K562 (cell line): ENCODE results near the gene DAPK1. TPM values are rescaled to one million over a fixed set of nuclear protein-coding genes. Genes with fewer than 3 reads are reported as not detected.

ENCODE experiments used
- ATAC-seq: fragments of 200-7000 bp; cut with Tn5 transposase; 3 replicates; pipeline ENCODE4 v1.9.1; 2020; ENCODE audit warnings: moderate library complexity
- BruUV-seq: library from RNA; stranded (reverse); fragments of 400-500 nt; replicated peaks from 2 replicates; lab custom pipeline; 2021; lab: Mats Ljungman, UMichigan
- CTCF ChIA-PET: fragments of 300-600 bp; formaldehyde crosslinking; extraction: SDS; loops from one replicate; lab custom pipeline; 2021; ENCODE audit warnings: low intra/inter-chr PET ratio; lab: Yijun Ruan, JAX
- POLR2A ChIA-PET: fragments of 300-600, 350-650 bp; sonication (Branson Sonifier 250); formaldehyde crosslinking; extraction: SDS; loops from one replicate; lab custom pipeline; 2021; ENCODE audit warnings: antibody characterized with exemption, inconsistent platforms; lab: Yijun Ruan, JAX
- DNase-seq, 4 experiments: peaks; one replicate each; pipeline versions ENCODE4 v3.0.0 to v3.0.0-alpha.2; 2011 to 2018; ENCODE audit warnings: low spot score in 3 of 4, mixed read lengths in 3 of 4; ENCODE audit errors: extremely low read depth in 1 of 4
- FAIRE-seq: peaks from 2 replicates; lab custom pipeline; 2011; peaks lifted over from hg19 to GRCh38; lab: Jason Lieb, UNC
- H2AFZ ChIP-seq: 2 replicates; pipeline ENCODE4 v1.6.0; 2011; ENCODE audit warnings: low read depth, low read length, control low read depth, inconsistent platforms
- H3K27ac ChIP-seq: fragments of 200-600 bp; 3 replicates; pipeline ENCODE4 v1.8.0; 2011; ENCODE audit warnings: low read depth, mild to moderate bottlenecking, control low read depth, inconsistent platforms, low read length, moderate library complexity, mixed read lengths; ENCODE audit errors: extremely low read depth
- H3K27me3 ChIP-seq, 2 experiments: fragments of 300-600 bp in 1 of 2; 2 replicates in 1 of 2; 3 replicates in 1 of 2; pipeline versions ENCODE4 v1.6.0 to v1.8.0; 2011; ENCODE audit warnings: inconsistent platforms in 2 of 2, low read length in 2 of 2, mild to moderate bottlenecking in 1 of 2, mixed read lengths in 1 of 2, moderate library complexity in 1 of 2; ENCODE audit not compliant: control insufficient read depth in 2 of 2, insufficient read depth in 2 of 2
- H3K36me3 ChIP-seq: fragments of 300-600 bp; 3 replicates; pipeline ENCODE4 v1.8.0; 2011; ENCODE audit warnings: mild to moderate bottlenecking, low read length, inconsistent platforms; ENCODE audit not compliant: control insufficient read depth, insufficient read depth
- H3K4me1 ChIP-seq, 2 experiments: fragments of 200-600 bp in 1 of 2; replicated peaks in 1 of 2; 2 replicates in 1 of 2; 3 replicates in 1 of 2; pipeline versions ENCODE4 v1.5.1 to v1.8.0; 2011; ENCODE audit warnings: inconsistent platforms in 2 of 2, low read length in 2 of 2, mild to moderate bottlenecking in 1 of 2, mixed read lengths in 1 of 2, moderate library complexity in 1 of 2; ENCODE audit not compliant: control insufficient read depth in 2 of 2, insufficient read depth in 2 of 2
- H3K4me2 ChIP-seq: 2 replicates; pipeline ENCODE4 v1.6.1; 2011; ENCODE audit warnings: low read length, control low read depth, inconsistent platforms, mixed read lengths; ENCODE audit not compliant: insufficient read depth
- H3K4me3 ChIP-seq: fragments of 200-600 bp; sonication (generic), shearing (Covaris generic); 2 replicates; pipeline ENCODE4 v1.5.1; 2016; ENCODE audit warnings: control low read depth, inconsistent platforms
- H3K79me2 ChIP-seq: fragments of 200-600 bp; 3 replicates; pipeline ENCODE4 v1.8.0; 2011; ENCODE audit warnings: low read length, inconsistent platforms; ENCODE audit not compliant: control insufficient read depth, insufficient read depth
- H3K9ac ChIP-seq, 2 experiments: 2 replicates each; pipeline versions ENCODE4 v1.6.0 to v1.6.1; 2011; ENCODE audit warnings: low read depth in 2 of 2, low read length in 2 of 2, control low read depth in 1 of 2, inconsistent platforms in 1 of 2, mild to moderate bottlenecking in 1 of 2, mixed read lengths in 1 of 2; ENCODE audit not compliant: insufficient read depth in 1 of 2
- H3K9me1 ChIP-seq: one replicate; pipeline ENCODE4 v1.6.0; 2011; ENCODE audit warnings: inconsistent platforms, mild to moderate bottlenecking, low read length, moderate library complexity; ENCODE audit not compliant: control insufficient read depth, insufficient read depth
- H3K9me3 ChIP-seq: replicated peaks from 2 replicates; pipeline ENCODE4 v1.5.1; 2011; ENCODE audit warnings: low read depth, low read length, inconsistent platforms; ENCODE audit not compliant: control insufficient read depth, insufficient read depth
- H4K20me1 ChIP-seq: replicated peaks from 2 replicates; pipeline ENCODE4 v1.6.1; 2011; ENCODE audit warnings: low read length, inconsistent platforms, mixed read lengths; ENCODE audit not compliant: control insufficient read depth, insufficient read depth
- ARID4B ChIP-seq: sonication (generic); formaldehyde crosslinking; IDR thresholded peaks from 2 replicates; pipeline ENCODE4 v1.8.0; 2022; ENCODE audit warnings: mild to moderate bottlenecking, missing genetic modification reagents
- GTF3C2 ChIP-seq: IDR thresholded peaks from 3 replicates; pipeline ENCODE4 v1.6.1; 2011; ENCODE audit warnings: borderline replicate concordance, mild to moderate bottlenecking, moderate library complexity; ENCODE audit not compliant: insufficient read length; ENCODE audit errors: extremely low read depth
- HINFP ChIP-seq: fragments of 450-650 bp; conservative IDR thresholded peaks from 2 replicates; pipeline ENCODE4 v1.6.1; 2016; ENCODE audit warnings: missing genetic modification characterization, low read depth, mild to moderate bottlenecking, control low read depth, missing compliant biosample characterization
- HNRNPH1 ChIP-seq: fragments of 200-400 bp; formaldehyde crosslinking; optimal IDR thresholded peaks from 2 replicates; pipeline ENCODE3; 2017; ENCODE audit warnings: low read depth, mild to moderate bottlenecking, low read length, moderate library complexity
- NEUROD1 ChIP-seq: fragments of 150-350 bp; IDR thresholded peaks from 2 replicates; pipeline ENCODE4 v1.6.1; 2014; ENCODE audit warnings: borderline replicate concordance, low read length, low read depth; ENCODE audit not compliant: partially characterized antibody
- SMAD3 ChIP-seq: fragments of 450-650 bp; formaldehyde crosslinking; conservative IDR thresholded peaks from 2 replicates; pipeline ENCODE4 v1.4.0; 2020; ENCODE audit warnings: mild to moderate bottlenecking
- SMARCA4 ChIP-seq: fragments of 450-650 bp; IDR thresholded peaks from 2 replicates; pipeline ENCODE4 v1.6.1; 2016
- ZNF57 ChIP-seq: fragments of 450-650 bp; formaldehyde crosslinking; IDR thresholded peaks from 2 replicates; pipeline ENCODE4 v1.4.0; 2020; ENCODE audit warnings: mild to moderate bottlenecking, moderate library complexity
- WGBS: fragments of 100-300 bp; shearing (Covaris generic); methylation state at CpG from one replicate; pipeline ENCODE4 v1.1.6; 2016; ENCODE audit warnings: low coverage, mixed read lengths; ENCODE audit not compliant: insufficient coverage; ENCODE audit errors: missing lambda C conversion rate; 5-methylcytosine and 5-hydroxymethylcytosine counted together
- in situ Hi-C: fragments of 300-500 bp; cut with MboI; formaldehyde crosslinking; loops from 4 replicates; pipeline ENCODE4 v1.15.0; 2018; ENCODE audit warnings: inconsistent platforms, mixed read lengths
- intact Hi-C: fragments of 100-400 bp; cut with micrococcal nuclease; formaldehyde crosslinking; loops from 2 replicates; pipeline ENCODE4 v1.14.2; 2022
- polyA plus RNA-seq, 8 experiments: library from polyadenylated mRNA; depleted of rRNA in 4 of 8; stranded (reverse) in 5 of 8; unstranded in 3 of 8; fragments of >200 nt; fragmentation: Nextera tagmentation in 2 of 8; fragmentation: Illumina TruSeq in 1 of 8; extraction: Ambion mirVana in 2 of 8; extraction: Trizol in 1 of 8; gene quantifications; 2 replicates each; pipeline versions ENCODE4 v1.2.1 to v1.2.3, GENCODE V29; 2011 to 2014; ENCODE audit warnings: inconsistent platforms in 1 of 8, missing spikeins in 1 of 8
- total RNA-seq, 7 experiments: library from RNA; depleted of rRNA in 6 of 7; stranded (reverse); fragments of >200 nt in 6 of 7; fragmentation: Illumina TruSeq in 2 of 7; extraction: Trizol in 2 of 7; gene quantifications; 2 replicates each; pipeline versions ENCODE4 v1.2.1 to v1.2.3, GENCODE V29; 2011 to 2021; ENCODE audit warnings: low replicate concordance in 1 of 7

DAPK1 gene
- total and polyA plus RNA-seq, 9 of the 15 experiments (the other 6 are each of a cell fraction or from before 2014, with no cell fraction given) = 1.7 to 26.4 (median 15.8) TPM

GRCh38 chr9:87671925-87672324 lies 174.3 kb downstream of the DAPK1 start:
- Histone ChIP-seq H3K9me1 (peaks cover 2% of the 10 kb centered on the region), H3K9me3 (no peaks in the 10 kb centered on the region; the same call in none of the 2 replicates), H3K27me3 (no peaks in the 10 kb centered on the region), H2AFZ (no peak overlapping the region), H3K79me2 (no peaks in the 10 kb centered on the region), H3K4me3 (no peak overlapping the region), H3K4me2 (no peak overlapping the region), H4K20me1 (no peaks in the 10 kb centered on the region), H3K4me1 (peaks cover 13 to 15% of the 10 kb centered on the region in 2 experiments; a peak in 4 of 5 replicates), H3K27ac (no peak overlapping the region), H3K9ac (no peak overlapping the region), H3K36me3 (peaks cover 11% of the 10 kb centered on the region; the same call in 2 of the 3 replicates)
- ATAC-seq = no peak
- POLR2A ChIA-PET = interaction anchor here (0.7 kb wide), 1 partner anchor 198 kb away, joined by 3 read pairs; no protein-coding TSS in a partner anchor
- WGBS = 71% methylated on average over 5 of the region's 9 CpGs
- no TSS peak for BruUV-seq
- in situ Hi-C loops (loop anchor here (5.0 to 25.0 kb wide), 3 partner anchors 335 to 1235 kb away; no protein-coding TSS in a partner anchor), intact Hi-C loops (no loop called here)
- CTCF ChIA-PET = no interaction called here
- FAIRE-seq = no peak
- no peak for DNase-seq
- TF ChIP-seq HINFP (tag) (no peak), ZNF57 (no peak), GTF3C2 (no peak), HNRNPH1 (no peak), SMARCA4 (no peak), ARID4B (CRISPR knock-in tag) (no peak), NEUROD1 (no peak), SMAD3 (CRISPR knock-in tag) (no peak)
